ENCODE results near the gene MCM7.

Gene MCM7

GRCh38 chr7:100093054-100093453 lies 8.1 kb downstream of the MCM7 start:
- DNase-seq, result no peak

- DNase-seq, result no peak
These were observed 9.6 kb downstream of the MCM7 start for GRCh38 chr7:100091411-100092181.

- no peak for DNase-seq
These were observed 10.4 kb downstream of the MCM7 start for GRCh38 chr7:100090527-100091410.

GRCh38 chr7:100089458-100090196 lies 11.6 kb downstream of the MCM7 start:
- no peak for DNase-seq

GRCh38 chr7:100088621-100089457 lies 12.4 kb downstream of the MCM7 start, which contains the start of gene COPS6:
Gene COPS6 (plus strand): TSS chr7:100088969. CDS start chr7:100088991, 22 bp downstream.
- peak; percentile 85 for DNase-seq

GRCh38 chr7:100088095-100088620 lies 13.0 kb downstream of the MCM7 start:
- no peak for DNase-seq

GRCh38 chr7:100087055-100087750 lies 14.0 kb downstream of the MCM7 start:
- DNase-seq, result no peak

- no peak for DNase-seq
These were observed 15.7 kb downstream of the MCM7 start for GRCh38 chr7:100085515-100085914.

GRCh38 chr7:100082978-100083377 lies 18.2 kb downstream of the MCM7 start:
- DNase-seq, result no peak

GRCh38 chr7:100081535-100082102 lies 19.6 kb downstream of the MCM7 start, which contains the start of gene ZNF3:
Gene ZNF3 (minus strand): TSS chr7:100081723. CDS start chr7:100077357, 4,366 bp downstream.
- peak; percentile 98 for DNase-seq

- no peak for DNase-seq
These were observed 20.2 kb downstream of the MCM7 start for GRCh38 chr7:100080907-100081534.

- DNase-seq, result peak; percentile 80
These were observed 22.1 kb downstream of the MCM7 start for GRCh38 chr7:100079024-100079560.

GRCh38 chr7:100077205-100077604 lies 24.0 kb downstream of the MCM7 start:
- DNase-seq, result no peak

- no peak for DNase-seq
These were observed 25.8 kb downstream of the MCM7 start for GRCh38 chr7:100075418-100075817.

- no peak for DNase-seq
These were observed 26.4 kb downstream of the MCM7 start for GRCh38 chr7:100074841-100075240.

GRCh38 chr7:100072462-100072861 lies 28.7 kb downstream of the MCM7 start:
- no peak for DNase-seq

GRCh38 chr7:100071018-100071723 lies 30.0 kb downstream of the MCM7 start:
- no peak for DNase-seq

- DNase-seq, result no peak
These were observed 31.2 kb downstream of the MCM7 start for GRCh38 chr7:100069991-100070390.

GRCh38 chr7:100066953-100067352 lies 34.2 kb downstream of the MCM7 start:
- peak; percentile 8 for DNase-seq
